Epithelial cell of alveolus of lung (primary cell): ENCODE data around the gene YTHDC1. TPM values are rescaled to one million over a fixed set of nuclear protein-coding genes. Genes with fewer than 3 reads are reported as not detected.

ENCODE experiments used
- total RNA-seq: library from RNA; depleted of rRNA; stranded (reverse); fragments of >200 nt; gene quantifications from 2 replicates; pipeline ENCODE4 v1.2.1, GENCODE V29; 2015

The YTHDC1 gene
- 20.8 and 49.0 TPM in 2 replicates for total RNA-seq

DNA sequence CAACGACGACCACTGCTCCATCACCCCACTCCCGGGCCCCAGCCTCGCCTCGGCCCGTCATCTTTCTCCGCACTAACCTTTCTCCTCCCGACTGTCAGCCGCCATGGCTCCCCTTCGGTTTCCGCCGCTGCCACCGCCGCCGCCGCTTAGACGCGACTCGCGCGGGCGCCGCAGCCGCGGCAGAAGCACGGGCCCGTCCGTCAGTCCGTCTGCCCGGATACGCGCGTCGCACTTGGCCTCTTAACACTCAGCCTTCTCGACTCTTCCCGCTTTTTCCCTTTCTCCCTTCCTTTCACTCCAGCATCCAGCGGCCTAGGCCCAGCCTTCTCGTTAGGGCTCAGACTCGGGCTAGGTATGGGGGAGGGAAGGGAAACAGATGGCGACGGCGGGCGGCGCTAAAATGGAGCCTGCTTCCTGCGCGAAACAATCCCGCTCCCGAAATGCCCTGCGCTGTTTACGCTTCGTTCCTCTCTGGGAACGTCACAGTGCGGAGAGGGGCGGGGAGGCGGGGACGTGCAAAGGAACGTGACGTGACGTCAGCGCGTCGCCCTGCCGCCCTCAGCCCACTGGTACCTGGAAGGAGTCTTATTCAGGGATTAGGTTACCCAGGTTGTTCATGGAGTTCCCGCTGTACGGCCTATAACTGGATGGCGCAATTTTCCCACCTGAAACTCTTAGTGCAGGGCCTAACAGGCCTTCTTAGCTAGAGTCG is at the start of gene YTHDC1:
YTHDC1 (minus strand) TSS at position 442 of the 712 bp plus-strand sequence; CDS start at position 105, 337 bp downstream.

Other genes with a start within 250 kb of the YTHDC1 start
- gene TMPRSS11F, start 220.2 kb downstream of the YTHDC1 start, total RNA-seq, result not detected in 2 replicates
- gene TMPRSS11B, start 104.4 kb downstream of the YTHDC1 start, total RNA-seq, result not detected in 2 replicates
- gene TMPRSS11E, start 97.4 kb upstream of the YTHDC1 start, total RNA-seq, result not detected in 2 replicates
- gene UGT2B17, start 226.2 kb upstream of the YTHDC1 start, total RNA-seq, result not detected in 2 replicates